Measurements from ENCODE around the gene RPTOR. TPM values are rescaled to one million over a fixed set of nuclear protein-coding genes. Genes with fewer than 3 reads are reported as not detected.

The RPTOR gene
- total RNA-seq, 1 experiment from 2014 or later = 25.1 TPM

DNA sequence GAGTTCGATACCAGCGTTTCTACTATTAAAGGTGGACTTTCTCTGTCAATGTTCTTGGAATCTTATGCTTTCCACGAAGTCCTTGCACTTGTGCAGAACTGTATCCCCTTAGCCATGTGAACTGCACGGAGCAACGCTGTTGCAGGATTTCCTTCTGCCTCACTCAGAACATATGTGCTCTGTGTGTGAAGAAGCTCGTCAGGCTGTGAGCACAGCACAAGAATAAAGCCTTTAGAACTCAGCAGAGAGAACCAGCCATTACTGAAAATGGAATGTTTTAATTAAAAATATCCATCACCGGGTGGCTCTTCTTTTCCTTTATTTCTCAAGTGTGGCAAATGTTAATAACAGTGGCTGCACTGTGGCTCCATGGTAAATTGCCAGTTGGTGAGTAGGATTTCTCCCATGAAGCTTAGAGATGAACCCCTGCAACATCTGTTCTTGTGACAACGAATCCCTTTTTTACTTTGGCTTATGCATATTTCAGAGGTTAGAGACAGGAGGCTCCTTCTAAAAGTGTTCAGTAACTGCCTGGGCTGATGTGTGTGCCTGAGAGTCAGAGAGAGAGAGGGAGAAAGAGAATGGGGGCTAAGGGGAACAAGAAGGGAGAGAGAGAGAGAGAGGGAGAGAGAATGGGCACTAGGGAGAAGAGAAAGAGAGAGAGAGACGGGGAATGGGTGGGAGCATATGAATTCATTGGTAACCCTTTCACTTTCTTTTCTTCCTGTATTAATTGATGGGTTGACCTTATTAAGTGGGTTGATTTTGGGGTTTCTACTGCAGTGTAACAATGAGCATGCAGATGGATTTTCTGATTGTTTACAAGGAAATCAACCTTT, 50.0 kb downstream of the RPTOR start:
- Mint-ChIP-seq H3K4me3 (no peak overlapping the region), H3K36me3 (ENCODE audit: insufficient read depth in 1 of 3, low read depth in 3 of 3) (peaks cover 0 to 1% (median 0%) of the 10 kb centered on the region in 3 experiments; a peak in 1 of 7 replicates), H3K4me1 (peaks cover 8 to 24% of the 10 kb centered on the region in 2 experiments), H3K27me3 (ENCODE audit: low read depth) (no peaks in the 10 kb centered on the region; the same call in 1 of the 2 replicates), H3K9me3 (no peaks in the 10 kb centered on the region), H3K27ac (no peak overlapping the region)
- no peak overlapping the region for H2BK15ac ChIP-seq (ENCODE audit: low read depth, low read length)
- no peak overlapping the region for H3T11ph ChIP-seq (ENCODE audit: low read length)
- peaks cover 12% of the 10 kb centered on the region; the same call in 1 of the 2 replicates for H3K79me2 ChIP-seq (ENCODE audit: insufficient read depth, low read length)
- H4K5ac ChIP-seq (ENCODE audit: insufficient read length, low read depth, low read length) = no peak overlapping the region
- H4K8ac ChIP-seq (replicated peaks; ENCODE audit: insufficient read length, low read depth, low read length) = no peak overlapping the region
- no peak overlapping the region for H2BK20ac ChIP-seq (ENCODE audit: low read depth, low read length, poor library complexity, severe bottlenecking)
- no peak overlapping the region for H2AFZ ChIP-seq (ENCODE audit: low read length)
- WGBS (ENCODE audit: extremely low coverage, insufficient read length, low lambda C conversion rate) = no CpG with 5 or more reads among the region's 9 CpGs
- H3K27ac ChIP-seq (ENCODE audit: insufficient read length, low read depth, low read length) = no peak overlapping the region
- H3K9ac ChIP-seq (ENCODE audit: extremely low read depth, insufficient read length, low read length) = no peak overlapping the region
- H3K18ac ChIP-seq (ENCODE audit: insufficient read length, low read depth, low read length) = no peak overlapping the region
- H3K14ac ChIP-seq (ENCODE audit: insufficient read depth, low read length) = no peak overlapping the region
- H4K20me1 ChIP-seq (ENCODE audit: control insufficient read depth, insufficient read depth, insufficient read length) = no peaks in the 10 kb centered on the region
- no peak overlapping the region for H2BK12ac ChIP-seq (ENCODE audit: insufficient read length, low read depth, low read length)
- no peak overlapping the region for H2BK5ac ChIP-seq (ENCODE audit: insufficient read length, low read length)
- H3K27me3 ChIP-seq (ENCODE audit: insufficient read depth, low read length) = no peaks in the 10 kb centered on the region
- H4K91ac ChIP-seq (ENCODE audit: insufficient read length, low read depth, low read length) = no peak overlapping the region
- H2AK5ac ChIP-seq (ENCODE audit: insufficient read length, low read length) = no peak overlapping the region
- H3K4ac ChIP-seq (ENCODE audit: low read depth, low read length) = no peak overlapping the region
- TF ChIP-seq CTCF (conservative IDR thresholded peaks at IDR 0.05) = no peak
- H2BK120ac ChIP-seq (ENCODE audit: low read depth, low read length, poor library complexity, severe bottlenecking) = no peak overlapping the region
- no peaks in the 10 kb centered on the region for H3K4me1 ChIP-seq (ENCODE audit: insufficient read depth, low read length)
- no peak overlapping the region for H3K56ac ChIP-seq (ENCODE audit: insufficient read length, low read depth, low read length)
- H3K79me1 ChIP-seq (ENCODE audit: insufficient read depth, low read depth, low read length, poor library complexity, severe bottlenecking) = peaks cover 4% of the 10 kb centered on the region
- H3K4me2 ChIP-seq (ENCODE audit: insufficient read depth, insufficient read length, low read length) = no peak overlapping the region
- H3K23ac ChIP-seq (ENCODE audit: insufficient read length, low read depth, low read length) = no peak overlapping the region
- no peak for DNase-seq
- no peaks in the 10 kb centered on the region for H3K9me3 ChIP-seq (ENCODE audit: control insufficient read depth, low read depth, low read length)
- H3K23me2 ChIP-seq (ENCODE audit: insufficient read length, low read depth, low read length, poor library complexity, severe bottlenecking) = no peaks in the 10 kb centered on the region

Data from H9 (cell line).